Sigmoid colon (tissue), 7 donors: ENCODE measurements around the gene CYP4F2. TPM values are rescaled to one million over a fixed set of nuclear protein-coding genes. Genes with fewer than 3 reads are reported as not detected.
"Not testable (repeated sequence)": the region's sequence is repeated elsewhere in the genome, so short reads cannot be mapped to it uniquely, and the experiment has no call there.

Experiments used
- DNase-seq: peaks from one replicate; pipeline ENCODE4 v3.0.0-alpha.2; 2019
- H3K27ac ChIP-seq, 4 donors: fragments of 200-600 bp; sonication (generic); one replicate each; pipeline ENCODE4 v1.5.1; 2016 to 2019; ENCODE audit warnings: mild to moderate bottlenecking in 1 of 4
- H3K27me3 ChIP-seq, 3 donors: fragments of 200-600 bp; sonication (generic); one replicate each; pipeline ENCODE4 v1.5.1; 2019; ENCODE audit warnings: mild to moderate bottlenecking in 1 of 3
- H3K36me3 ChIP-seq, 4 donors: fragments of 200-600 bp; sonication (generic); one replicate each; pipeline ENCODE4 v1.5.1; 2016 to 2019
- H3K4me1 ChIP-seq, 4 donors: fragments of 200-600 bp; sonication (generic); one replicate each; pipeline ENCODE4 v1.5.1; 2017 to 2019
- H3K4me3 ChIP-seq, 4 donors: fragments of 200-600 bp; sonication (generic); one replicate each; pipeline ENCODE4 v1.5.1; 2017 to 2019; ENCODE audit warnings: mild to moderate bottlenecking in 2 of 4, moderate library complexity in 1 of 4
- H3K9me3 ChIP-seq, 4 donors: fragments of 200-600 bp in 3 of 4; sonication (generic) in 3 of 4; one replicate each; pipeline versions ENCODE4 v1.5.1 to v1.6.1; 2013 to 2019
- CTCF ChIP-seq, 4 experiments: fragments of 450-650 bp in 3 of 4; fragments of 200-600 bp in 1 of 4; IDR thresholded peaks; one replicate each; pipeline ENCODE4 v1.5.1; 2016 to 2019; ENCODE audit warnings: antibody characterized with exemption in 4 of 4, mild to moderate bottlenecking in 3 of 4, moderate library complexity in 2 of 4
- EP300 ChIP-seq, 4 donors: sonication (generic); formaldehyde crosslinking; IDR thresholded peaks; one replicate each; pipeline ENCODE4 v1.6.1; 2017; ENCODE audit warnings: antibody characterized with exemption in 4 of 4
- POLR2A ChIP-seq, 2 donors: fragments of 450-650 bp; IDR thresholded peaks; one replicate each; pipeline ENCODE4 v1.6.1; 2016; ENCODE audit warnings: antibody characterized with exemption in 2 of 2, mild to moderate bottlenecking in 2 of 2, moderate library complexity in 2 of 2
- POLR2AphosphoS5 ChIP-seq, 4 donors: sonication (generic); formaldehyde crosslinking; IDR thresholded peaks; one replicate each; pipeline ENCODE4 v1.6.1; 2017; ENCODE audit warnings: antibody characterized with exemption in 4 of 4
- WGBS, 2 donors: extraction: QIAGEN DNeasy Blood & Tissue Kit; methylation state at CpG; one replicate each; pipeline ENCODE4 v1.1.7; 2013; 5-methylcytosine and 5-hydroxymethylcytosine counted together
- intact Hi-C: fragments of 100-400 bp; cut with DNase I; formaldehyde crosslinking; loops from one replicate; pipeline ENCODE4 v1.15.1; 2023
- polyA plus RNA-seq, 3 donors: library from polyadenylated mRNA; stranded (reverse); fragments of 200-250 nt; gene quantifications; one replicate each; pipeline ENCODE4 v1.2.3, GENCODE V29; 2013
- small RNA-seq, 3 donors: library from RNA; depleted of rRNA; stranded (forward); fragments of <200 nt; gene quantifications; one replicate each; pipeline ENCODE3, GENCODE V24; 2016
- total RNA-seq, 4 donors: library from RNA; depleted of rRNA; stranded (reverse); fragments of >200 nt; gene quantifications; one replicate each; pipeline ENCODE4 v1.1.0, GENCODE V29; 2016
- donor health status: healthy with polysubstance abuse.
- donor health status: Bipolar disorder and iron deficiency.
- donor health status: healthy.

CYP4F2 gene
- total and polyA plus RNA-seq, 7 donors = 1.2 to 2.2 (median 1.8) TPM; not detected in 4

GRCh38 chr19:15831626-15832025, 66.2 kb downstream of the CYP4F2 start:
- Histone ChIP-seq H3K9me3 (no peaks in the 10 kb centered on the region), H3K4me1 (peaks cover 0 to 8% (median 6%) of the 10 kb centered on the region in 4 donors), H3K4me3 (no peak overlapping the region), H3K27ac (no peak overlapping the region), H3K36me3 (no peaks in the 10 kb centered on the region), H3K27me3 (peaks cover 0 to 5% (median 0%) of the 10 kb centered on the region in 3 donors)
- DNase-seq = no peak
- intact Hi-C loops = loop anchor here (10.0 kb wide), 2 partner anchors 283 to 377 kb away; partner anchors contain the start of gene RAB8A
- TF ChIP-seq POLR2A (IDR thresholded peaks at IDR 0.05) (no peak), EP300 (IDR thresholded peaks at IDR 0.05) (no peak), POLR2AphosphoS5 (IDR thresholded peaks at IDR 0.05) (no peak), CTCF (IDR thresholded peaks at IDR 0.05) (no peak)
- 89 to 90% methylated on average over 5 of the region's 5 CpGs for WGBS, 2 donors

GRCh38 chr19:15829786-15830185, 68.1 kb downstream of the CYP4F2 start:
- Histone ChIP-seq H3K4me1 (no peaks in the 10 kb centered on the region), H3K4me3 (no peak overlapping the region), H3K27ac (no peak overlapping the region), H3K36me3 (no peaks in the 10 kb centered on the region), H3K9me3 (no peaks in the 10 kb centered on the region), H3K27me3 (peaks cover 0 to 5% (median 0%) of the 10 kb centered on the region in 3 donors)
- TF ChIP-seq POLR2AphosphoS5 (IDR thresholded peaks at IDR 0.05) (no peak), EP300 (IDR thresholded peaks at IDR 0.05) (no peak), CTCF (IDR thresholded peaks at IDR 0.05) (no peak), POLR2A (IDR thresholded peaks at IDR 0.05) (no peak)
- WGBS, 2 donors = 84 to 92% methylated on average over 8 of the region's 8 CpGs
- intact Hi-C loops = loop anchor here (10.0 kb wide), 2 partner anchors 285 to 375 kb away; partner anchors contain the start of gene RAB8A
- no peak for DNase-seq

- Histone ChIP-seq H3K4me3 (no peak overlapping the region), H3K36me3 (no peaks in the 10 kb centered on the region), H3K4me1 (no peaks in the 10 kb centered on the region), H3K27me3 (peaks cover 0 to 5% (median 0%) of the 10 kb centered on the region in 3 donors), H3K9me3 (no peaks in the 10 kb centered on the region), H3K27ac (no peak overlapping the region)
- WGBS, 2 donors = 94 to 95% methylated on average over 10 of the region's 10 CpGs
- TF ChIP-seq POLR2A (IDR thresholded peaks at IDR 0.05) = no peak
- TF ChIP-seq CTCF (IDR thresholded peaks at IDR 0.05) = no peak
- TF ChIP-seq POLR2AphosphoS5 (IDR thresholded peaks at IDR 0.05) = no peak
- no peak for TF ChIP-seq EP300 (IDR thresholded peaks at IDR 0.05)
- intact Hi-C loops = no loop called here
- DNase-seq = no peak
These were observed 68.6 kb downstream of the CYP4F2 start for GRCh38 chr19:15829306-15829698.

DNA sequence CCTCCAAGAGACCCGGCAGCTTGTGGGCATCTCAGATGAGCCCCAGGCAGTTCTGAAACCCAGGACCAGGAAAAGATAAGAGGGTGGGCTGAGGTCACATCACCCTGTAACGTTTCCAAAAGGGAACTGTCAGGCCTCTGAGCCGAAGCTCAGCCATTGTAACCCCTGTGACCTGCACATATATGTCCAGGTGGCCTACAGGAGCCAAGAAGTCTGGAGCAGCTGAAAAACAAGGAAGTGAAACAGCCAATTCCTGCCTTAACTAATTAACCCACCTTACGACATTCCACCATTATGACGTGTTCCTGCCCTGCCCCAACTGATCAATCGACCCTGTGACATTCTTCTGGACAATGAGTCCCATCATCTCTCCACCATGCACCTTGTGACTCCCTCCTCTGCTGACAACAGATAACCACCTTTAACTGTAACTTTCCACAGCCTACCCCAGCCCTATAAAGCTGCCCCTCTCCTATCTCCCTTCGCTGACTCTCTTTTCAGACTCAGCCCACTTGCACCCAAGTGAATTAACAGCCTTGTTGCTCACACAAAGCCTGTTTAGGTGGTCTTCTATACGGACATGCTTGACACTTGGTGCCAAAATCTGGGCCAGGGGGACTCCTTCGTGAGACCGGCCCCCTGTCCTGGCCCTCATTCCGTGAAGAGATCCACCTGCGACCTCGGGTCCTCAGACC, 69.1 kb downstream of the CYP4F2 start:
- H3K4me3 ChIP-seq, H3K4me1 ChIP-seq, H3K9me3 ChIP-seq, DNase-seq, H3K27ac ChIP-seq, H3K27me3 ChIP-seq, H3K36me3 ChIP-seq, intact Hi-C loops: not testable (repeated sequence)
- WGBS, 2 donors = 56 to 66% methylated on average over 13 of the region's 13 CpGs

DNA sequence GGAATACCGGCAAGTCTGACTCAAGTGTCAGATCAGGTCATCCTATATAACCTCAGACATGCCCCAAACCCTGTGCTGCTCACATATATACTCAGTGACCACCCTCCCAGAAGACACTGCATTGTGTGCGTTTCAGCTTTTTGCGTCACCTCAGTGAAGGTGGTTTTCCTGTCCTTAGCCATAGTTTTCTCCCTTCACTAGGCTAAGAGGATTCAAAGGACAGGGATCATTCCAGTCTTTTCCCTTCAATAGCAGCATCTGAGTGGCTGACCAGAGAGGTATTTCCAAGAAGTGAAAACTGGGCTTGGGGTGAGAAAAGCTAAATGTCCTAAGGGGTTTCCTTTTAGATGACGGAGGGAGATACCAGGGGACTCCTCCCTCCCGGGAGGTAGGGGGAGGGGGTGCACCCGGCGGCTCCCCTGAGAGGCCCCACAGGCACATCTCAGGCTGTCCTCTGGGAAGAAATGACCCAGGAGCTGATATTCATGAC, 69.7 kb downstream of the CYP4F2 start:
- Histone ChIP-seq H3K4me1 (no peaks in the 10 kb centered on the region), H3K27ac (no peak overlapping the region), H3K9me3 (no peaks in the 10 kb centered on the region), H3K36me3 (no peaks in the 10 kb centered on the region), H3K4me3 (no peak overlapping the region), H3K27me3 (peaks cover 0 to 5% (median 0%) of the 10 kb centered on the region in 3 donors)
- TF ChIP-seq POLR2A (IDR thresholded peaks at IDR 0.05) (no peak), POLR2AphosphoS5 (IDR thresholded peaks at IDR 0.05) (no peak), CTCF (IDR thresholded peaks at IDR 0.05) (no peak), EP300 (IDR thresholded peaks at IDR 0.05) (no peak)
- no peak for DNase-seq
- WGBS, 2 donors = 73 to 82% methylated on average over 7 of the region's 7 CpGs
- intact Hi-C loops = no loop called here

Small RNA genes lying within 50 kb of the gene (small RNA-seq; reads per million reads assigned to genes)
- gene CYP4F36P = 0 reads per million in 3 donors

Other genes with a start within 250 kb of the CYP4F2 start
- 10 to 100 TPM; 10.5 to 18.8 (median 13.7) TPM for gene CYP4F12, start 225.0 kb downstream of the CYP4F2 start, total RNA-seq
- gene CYP4F12, start 225.0 kb downstream of the CYP4F2 start, polyA plus RNA-seq = 10 to 100 TPM in 1 of 3 donors, 1 to 10 TPM in 2; 6.0 to 47.1 (median 6.7) TPM
- gene OR10H2, start 170.1 kb downstream of the CYP4F2 start, total RNA-seq = not detected
- gene OR10H2, start 170.1 kb downstream of the CYP4F2 start, polyA plus RNA-seq = not detected
- gene OR10H3, start 160.1 kb downstream of the CYP4F2 start, total RNA-seq = not detected
- not detected for gene OR10H3, start 160.1 kb downstream of the CYP4F2 start, polyA plus RNA-seq
- not detected for gene OR10H5, start 110.4 kb downstream of the CYP4F2 start, total RNA-seq
- gene OR10H5, start 110.4 kb downstream of the CYP4F2 start, polyA plus RNA-seq = under 1 TPM in 1 of 3 donors, not detected in 2; under 0.01 TPM
- gene OR10H1, start 82.4 kb downstream of the CYP4F2 start, total RNA-seq = not detected
- gene OR10H1, start 82.4 kb downstream of the CYP4F2 start, polyA plus RNA-seq = not detected
- gene CYP4F11, start 36.5 kb upstream of the CYP4F2 start, total RNA-seq = under 1 TPM in 2 of 4 donors, not detected in 2; 0.66 to 0.68 TPM
- gene CYP4F11, start 36.5 kb upstream of the CYP4F2 start, polyA plus RNA-seq = 1 to 10 TPM in 1 of 3 donors, under 1 TPM in 1, not detected in 1; 0.10 to 1.8 TPM
- not detected for gene OR10H4, start 50.9 kb upstream of the CYP4F2 start, total RNA-seq
- gene OR10H4, start 50.9 kb upstream of the CYP4F2 start, polyA plus RNA-seq = not detected
- gene TPM4, start 178.4 kb upstream of the CYP4F2 start, total RNA-seq = 100 to 1,000 TPM; 222 to 826 (median 353) TPM
- gene TPM4, start 178.4 kb upstream of the CYP4F2 start, polyA plus RNA-seq = 100 to 1,000 TPM; 313 to 464 (median 374) TPM
- gene RAB8A, start 213.8 kb upstream of the CYP4F2 start, total RNA-seq = 10 to 100 TPM; 32.8 to 43.9 (median 34.9) TPM
- 100 to 1,000 TPM in 1 of 3 donors, 10 to 100 TPM in 2; 64.3 to 126 (median 79.4) TPM for gene RAB8A, start 213.8 kb upstream of the CYP4F2 start, polyA plus RNA-seq
- gene HSH2D, start 245.6 kb upstream of the CYP4F2 start, total RNA-seq = 1 to 10 TPM in 2 of 4 donors, not detected in 2; 2.5 to 3.3 TPM
- gene HSH2D, start 245.6 kb upstream of the CYP4F2 start, polyA plus RNA-seq = 10 to 100 TPM; 14.4 to 40.0 (median 22.9) TPM